GM20431 (cell line): ENCODE data around the gene KRTAP15-1.

Experiments
- in situ Hi-C: fragments of 300-500 bp; cut with MseI, MboI; formaldehyde crosslinking; loops from one replicate; pipeline ENCODE4 v1.15.0; 2020; ENCODE audit warnings: low sequenced_read_pairs; ENCODE audit not compliant: unreplicated experiment

Gene KRTAP15-1

GRCh38 chr21:30439975-30440374 is at the start of gene KRTAP15-1:
Gene KRTAP15-1, plus strand, starts transcription at chr21:30440275. Its CDS starts 53 bp downstream, at chr21:30440328.
- in situ Hi-C loops, result no loop called here

GRCh38 chr21:30391492-30392025 is 48.5 kb upstream of the KRTAP15-1 start:
- in situ Hi-C loops, result no loop called here

GRCh38 chr21:30395731-30396130 is 44.3 kb upstream of the KRTAP15-1 start, which contains the start of gene KRTAP13-1:
Gene KRTAP13-1, plus strand, starts transcription at chr21:30396031. Its CDS starts 56 bp downstream, at chr21:30396087.
- in situ Hi-C loops, result no loop called here

GRCh38 chr21:30408782-30409494 is 31.1 kb upstream of the KRTAP15-1 start:
- in situ Hi-C loops, result no loop called here

DNA sequence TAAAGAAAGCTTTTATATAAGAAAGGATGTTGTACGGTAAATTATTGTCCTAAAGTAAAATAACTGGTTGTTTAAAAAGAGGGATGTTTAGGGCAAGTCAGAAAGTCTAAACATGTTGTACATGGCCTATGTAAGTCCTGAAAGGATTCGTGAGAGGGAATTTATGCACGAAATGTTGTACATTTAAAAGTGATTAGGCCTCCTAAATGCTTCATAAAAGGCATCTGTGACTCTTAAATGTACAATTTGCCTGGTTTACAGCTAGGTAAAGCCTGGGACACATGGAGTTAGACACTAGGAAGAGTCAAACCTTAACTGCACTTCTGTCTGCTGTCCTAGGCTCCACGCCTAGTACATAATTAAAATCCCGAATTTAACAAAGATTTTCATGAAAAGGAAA is 24.1 kb upstream of the KRTAP15-1 start:
- in situ Hi-C loops, result no loop called here

GRCh38 chr21:30425826-30426225 is 14.2 kb upstream of the KRTAP15-1 start, which contains the start of gene KRTAP13-3:
Gene KRTAP13-3, minus strand, starts transcription at chr21:30425926. Its CDS starts 14 bp downstream, at chr21:30425912.
- in situ Hi-C loops, result no loop called here

DNA sequence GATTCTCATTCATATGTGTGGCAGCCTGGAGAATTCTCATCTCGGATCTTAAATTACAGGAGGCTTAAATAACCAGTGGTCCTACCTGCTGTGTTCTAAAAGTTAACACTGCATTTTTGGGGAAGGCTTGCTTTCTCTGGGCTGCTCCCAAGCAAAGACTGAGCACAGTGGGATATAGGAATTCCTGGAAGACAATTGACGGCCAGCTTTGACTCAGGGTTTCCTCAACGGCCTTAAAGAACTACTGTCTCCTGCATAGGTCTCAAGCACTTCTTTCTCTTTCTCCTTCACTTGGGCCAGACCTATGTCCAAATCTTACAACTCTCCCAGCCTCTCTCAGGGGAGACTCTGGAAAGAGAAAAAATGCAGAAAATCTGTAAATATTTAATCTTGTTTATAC is 13.3 kb upstream of the KRTAP15-1 start:
- in situ Hi-C loops, result no loop called here

DNA sequence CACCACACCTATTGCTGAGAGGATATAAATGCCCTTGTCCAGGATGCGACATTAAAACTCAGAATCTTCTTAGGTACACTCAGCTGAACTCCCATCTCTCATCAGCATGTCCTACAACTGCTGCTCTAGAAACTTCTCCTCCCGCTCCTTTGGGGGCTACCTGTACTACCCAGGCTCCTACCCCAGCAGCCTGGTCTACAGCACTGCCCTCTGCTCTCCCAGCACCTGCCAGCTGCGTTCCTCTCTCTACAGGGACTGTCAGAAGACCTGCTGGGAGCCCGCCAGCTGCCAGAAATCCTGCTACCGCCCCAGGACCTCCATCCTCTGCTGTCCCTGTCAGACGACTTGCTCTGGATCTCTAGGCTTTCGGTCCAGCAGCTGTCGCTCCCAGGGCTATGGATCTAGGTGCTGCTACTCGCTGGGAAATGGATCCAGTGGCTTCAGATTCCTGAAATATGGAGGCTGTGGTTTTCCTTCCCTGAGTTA is 9.9 kb upstream of the KRTAP15-1 start, which contains the start of gene KRTAP13-4:
TSS of gene KRTAP13-4 (plus strand) at position 51 of the 486 bp plus-strand sequence. CDS start at position 107, 56 bp downstream.
- in situ Hi-C loops, result no loop called here

DNA sequence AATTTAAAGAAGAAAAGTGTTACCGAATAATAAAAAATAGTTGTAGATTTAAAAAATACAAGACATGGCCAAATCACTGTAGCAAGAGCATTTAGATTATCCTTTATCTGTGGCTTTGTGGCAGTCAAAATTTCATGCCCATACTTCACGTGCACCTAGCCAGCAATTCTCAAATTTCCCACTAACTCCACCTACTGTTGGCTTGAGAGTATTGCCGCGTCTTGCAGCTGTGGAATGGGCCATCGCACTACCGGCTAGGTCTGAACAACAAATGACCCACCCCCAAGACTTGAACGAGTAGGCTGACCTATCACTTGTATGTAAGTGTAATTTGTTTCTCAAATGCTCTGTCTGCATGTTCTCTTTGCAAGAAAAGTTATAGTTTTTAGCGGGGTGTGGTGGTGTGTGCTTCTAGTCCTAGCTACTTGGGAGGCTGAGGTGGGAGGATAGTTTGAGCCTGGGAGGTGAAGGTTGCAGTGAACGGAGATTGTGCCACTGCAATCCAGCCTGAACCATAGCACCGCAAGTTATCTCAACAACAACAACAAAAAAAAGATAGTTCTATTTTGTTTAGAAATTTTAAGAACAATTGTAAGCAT is 5.9 kb upstream of the KRTAP15-1 start:
- in situ Hi-C loops, result no loop called here

GRCh38 chr21:30437010-30437565 is 3.0 kb upstream of the KRTAP15-1 start:
- in situ Hi-C loops, result no loop called here

- in situ Hi-C loops, result no loop called here
Observed at GRCh38 chr21:30443226-30443625, 3.2 kb downstream of the KRTAP15-1 start.

- in situ Hi-C loops, result no loop called here
Observed at GRCh38 chr21:30444204-30444603, 4.1 kb downstream of the KRTAP15-1 start.

DNA sequence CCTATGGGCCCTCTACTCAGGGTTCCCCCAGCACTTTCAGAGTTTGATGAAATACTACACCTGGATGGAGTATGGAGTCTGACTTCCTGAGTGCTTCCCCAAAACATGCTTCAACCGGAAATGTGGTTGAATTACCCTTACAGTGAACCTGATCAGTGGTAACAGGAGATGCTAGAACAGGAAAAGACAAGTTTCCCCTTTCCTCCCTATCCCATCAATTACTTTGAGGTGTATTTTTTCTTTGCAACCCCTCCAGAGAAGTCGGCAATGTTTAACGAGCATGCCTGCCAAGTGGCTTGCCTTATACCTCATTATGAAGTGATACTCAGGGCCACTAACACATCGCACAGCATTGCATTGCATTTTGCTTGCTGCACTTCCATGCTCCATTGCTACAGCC is 7.0 kb downstream of the KRTAP15-1 start:
- in situ Hi-C loops, result no loop called here

GRCh38 chr21:30448514-30448913 is 8.4 kb downstream of the KRTAP15-1 start:
- in situ Hi-C loops, result no loop called here

DNA sequence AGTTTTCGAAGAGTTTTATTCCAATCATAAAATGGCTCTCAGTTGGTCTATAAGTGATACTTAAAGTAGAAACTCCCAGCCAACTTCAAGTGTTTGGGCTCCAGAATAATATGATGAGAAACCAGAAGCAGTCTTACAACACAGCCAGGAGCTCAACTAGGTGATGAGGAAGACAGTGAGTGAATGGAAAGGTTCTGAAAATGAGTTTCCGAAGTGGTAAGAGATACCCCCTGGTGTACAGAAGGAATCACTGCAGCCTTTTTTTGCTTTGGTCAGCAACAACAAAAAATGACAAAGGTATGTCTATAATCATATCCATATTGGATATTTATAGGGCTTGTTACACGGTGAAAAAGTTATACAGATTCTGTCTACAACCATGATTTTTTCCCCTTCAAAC is 23.6 kb downstream of the KRTAP15-1 start:
- in situ Hi-C loops, result no loop called here

GRCh38 chr21:30468900-30469714 is 29.0 kb downstream of the KRTAP15-1 start:
- in situ Hi-C loops, result no loop called here

- in situ Hi-C loops, result no loop called here
Observed at GRCh38 chr21:30478004-30478403, 37.9 kb downstream of the KRTAP15-1 start.

GRCh38 chr21:30479259-30479658 is 39.2 kb downstream of the KRTAP15-1 start:
- in situ Hi-C loops, result no loop called here

- in situ Hi-C loops, result no loop called here
Observed at GRCh38 chr21:30480145-30480544, 40.1 kb downstream of the KRTAP15-1 start, which contains the start of gene KRTAP19-1. Gene KRTAP19-1, minus strand, starts transcription at chr21:30480367. Its CDS starts 50 bp downstream, at chr21:30480317.

- in situ Hi-C loops, result no loop called here
Observed at GRCh38 chr21:30482130-30482529, 42.1 kb downstream of the KRTAP15-1 start.
